Inflammatory macrophage treated with lipopolysaccharide for 4 hours (primary cell): ENCODE data around the gene NAT8L.

Source experiments
- DNase-seq: peaks from one replicate; pipeline ENCODE4 v3.0.0-alpha.2; 2020

Gene NAT8L

GRCh38 chr4:2096073-2096609 lies 37.0 kb downstream of the NAT8L start:
- no peak for DNase-seq

- DNase-seq: no peak
Measured at GRCh38 chr4:2101346-2102044, 42.4 kb downstream of the NAT8L start.

GRCh38 chr4:2102045-2102883 lies 43.1 kb downstream of the NAT8L start:
- DNase-seq: no peak

GRCh38 chr4:2103127-2103842 lies 44.2 kb downstream of the NAT8L start:
- DNase-seq: no peak

GRCh38 chr4:2103843-2104547 lies 44.9 kb downstream of the NAT8L start:
- DNase-seq: peak; percentile 56

GRCh38 chr4:2104556-2105345 lies 45.6 kb downstream of the NAT8L start:
- DNase-seq: no peak

GRCh38 chr4:2105559-2105958 lies 46.4 kb downstream of the NAT8L start:
- no peak for DNase-seq

GRCh38 chr4:2116687-2117400 lies 57.7 kb downstream of the NAT8L start:
- no peak for DNase-seq
